Upper lobe of right lung (tissue), 1 donor: ENCODE data around the gene NKD1. TPM values are rescaled to one million over a fixed set of nuclear protein-coding genes. Genes with fewer than 3 reads are reported as not detected.
A peak's percentile ranks its signal among the peaks of the same experiment; 100 is the strongest.

Experiments used
- ATAC-seq: fragments of 200-7000 bp; cut with Tn5 transposase; one replicate; pipeline ENCODE4 v1.9.1; 2020; ENCODE audit warnings: mild to moderate bottlenecking, moderate library complexity
- DNase-seq: peaks from one replicate; pipeline ENCODE4 v3.0.0-alpha.2; 2020
- H3K27ac ChIP-seq: fragments of 200-600 bp; one replicate; pipeline ENCODE4 v1.8.0; 2022
- H3K27me3 ChIP-seq: fragments of 200-600 bp; one replicate; pipeline ENCODE4 v1.8.0; 2022; ENCODE audit warnings: mild to moderate bottlenecking
- H3K36me3 ChIP-seq: fragments of 200-600 bp; one replicate; pipeline ENCODE4 v1.8.0; 2022
- H3K4me1 ChIP-seq: fragments of 200-600 bp; one replicate; pipeline ENCODE4 v1.8.0; 2022
- H3K4me3 ChIP-seq: fragments of 200-600 bp; one replicate; pipeline ENCODE4 v1.8.0; 2022; ENCODE audit warnings: mild to moderate bottlenecking
- H3K9me3 ChIP-seq: fragments of 200-600 bp; one replicate; pipeline ENCODE4 v1.8.0; 2022
- intact Hi-C: fragments of 100-400 bp; cut with DNase I; formaldehyde crosslinking; loops from one replicate; pipeline ENCODE4 v1.11.0; 2022
- total RNA-seq: library from RNA; stranded (reverse); fragmentation: NEBNext Ultra II Directional; extraction: Animal tissue kit (Norgen Biotek cat#: 25700); gene quantifications from one replicate; pipeline ENCODE4 v1.2.1, GENCODE V29; 2021
- TF ChIP-seq, protein P1 (sequence below): fragments of 200-600 bp; IDR thresholded peaks from one replicate; pipeline ENCODE4 v1.8.0; 2022; ENCODE audit warnings: antibody characterized with exemption
- donor health status: DM: no; HTN: yes; CAD: no; lungs with severe emphysema.

NKD1 gene
- total RNA-seq, 1 donor from 2014 or later = 47.2 TPM

DNA sequence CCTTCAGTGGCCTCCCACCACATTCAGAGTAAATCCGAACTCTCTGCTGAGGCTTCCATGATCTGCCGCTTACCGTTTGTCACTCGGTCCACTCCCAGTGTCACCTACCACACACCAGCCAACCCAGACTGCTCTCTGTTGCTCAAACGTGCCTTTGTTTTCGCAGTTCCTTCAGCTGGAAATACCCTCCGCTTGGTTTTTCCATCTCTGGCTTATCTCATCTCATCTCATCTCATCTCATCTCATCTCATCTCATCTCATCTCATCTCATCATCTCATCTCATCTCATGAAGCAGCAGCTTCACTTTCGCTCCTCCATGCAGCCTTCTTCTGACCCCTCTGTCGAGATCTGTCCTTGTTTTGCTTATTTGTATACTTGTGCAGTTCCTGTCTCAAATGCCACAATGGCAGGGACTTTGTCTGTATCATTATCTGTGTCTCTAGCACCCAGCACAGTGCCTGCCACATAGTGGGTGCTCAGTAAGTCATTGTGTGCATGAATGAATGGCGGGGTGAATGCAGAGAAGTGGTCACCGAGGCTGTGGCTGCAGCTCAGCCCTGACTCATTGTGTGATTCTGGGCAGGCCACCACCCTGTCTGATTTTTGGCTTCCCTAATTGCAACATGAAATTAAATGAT, 136.7 kb downstream of the NKD1 start:
- Histone ChIP-seq H3K36me3 (no peaks in the 10 kb centered on the region), H3K9me3 (no peaks in the 10 kb centered on the region), H3K27me3 (no peaks in the 10 kb centered on the region), H3K4me3 (no peak overlapping the region), H3K4me1 (peaks cover 24% of the 10 kb centered on the region), H3K27ac (peak overlapping the region; percentile 42)
- intact Hi-C loops = no loop called here
- DNase-seq (no peak), ATAC-seq (peak; percentile 65)
- TF ChIP-seq, protein P1, sequence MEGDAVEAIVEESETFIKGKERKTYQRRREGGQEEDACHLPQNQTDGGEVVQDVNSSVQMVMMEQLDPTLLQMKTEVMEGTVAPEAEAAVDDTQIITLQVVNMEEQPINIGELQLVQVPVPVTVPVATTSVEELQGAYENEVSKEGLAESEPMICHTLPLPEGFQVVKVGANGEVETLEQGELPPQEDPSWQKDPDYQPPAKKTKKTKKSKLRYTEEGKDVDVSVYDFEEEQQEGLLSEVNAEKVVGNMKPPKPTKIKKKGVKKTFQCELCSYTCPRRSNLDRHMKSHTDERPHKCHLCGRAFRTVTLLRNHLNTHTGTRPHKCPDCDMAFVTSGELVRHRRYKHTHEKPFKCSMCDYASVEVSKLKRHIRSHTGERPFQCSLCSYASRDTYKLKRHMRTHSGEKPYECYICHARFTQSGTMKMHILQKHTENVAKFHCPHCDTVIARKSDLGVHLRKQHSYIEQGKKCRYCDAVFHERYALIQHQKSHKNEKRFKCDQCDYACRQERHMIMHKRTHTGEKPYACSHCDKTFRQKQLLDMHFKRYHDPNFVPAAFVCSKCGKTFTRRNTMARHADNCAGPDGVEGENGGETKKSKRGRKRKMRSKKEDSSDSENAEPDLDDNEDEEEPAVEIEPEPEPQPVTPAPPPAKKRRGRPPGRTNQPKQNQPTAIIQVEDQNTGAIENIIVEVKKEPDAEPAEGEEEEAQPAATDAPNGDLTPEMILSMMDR = no peak

DNA sequence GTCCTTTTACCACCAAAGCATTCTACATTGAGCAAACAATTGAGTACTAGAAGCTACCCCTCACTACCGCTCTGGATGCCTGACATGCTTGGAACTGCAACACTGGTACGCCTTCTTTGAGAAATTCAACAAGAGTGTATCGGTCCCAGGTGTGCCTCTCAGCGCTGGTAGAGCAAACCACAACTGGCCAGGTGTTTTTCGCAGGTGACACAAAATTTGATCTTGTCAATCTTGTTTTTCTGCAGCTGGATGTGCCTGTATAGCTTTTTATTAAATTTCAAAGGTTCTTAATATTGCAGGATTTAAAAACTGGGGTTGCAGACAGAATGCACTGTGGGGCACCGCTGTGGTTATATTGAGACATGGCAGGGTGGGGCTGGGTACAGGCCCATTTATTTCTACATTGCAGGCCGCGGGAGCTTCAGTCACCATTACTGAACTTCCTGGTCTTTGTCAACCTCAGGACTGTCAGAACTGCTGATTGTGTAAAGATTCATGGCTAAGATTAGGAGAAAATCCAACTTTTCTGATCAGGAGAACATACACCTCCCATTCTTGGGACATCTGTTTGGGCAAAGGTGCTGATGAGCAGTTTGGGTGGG, 137.4 kb downstream of the NKD1 start:
- intact Hi-C loops = no loop called here
- Histone ChIP-seq H3K9me3 (no peaks in the 10 kb centered on the region), H3K4me1 (peaks cover 24% of the 10 kb centered on the region), H3K27me3 (no peaks in the 10 kb centered on the region), H3K4me3 (no peak overlapping the region), H3K27ac (peak overlapping the region; percentile 26), H3K36me3 (no peaks in the 10 kb centered on the region)
- TF ChIP-seq, protein P1 = no peak
- DNase-seq = no peak
- ATAC-seq = peak; percentile 69

DNA sequence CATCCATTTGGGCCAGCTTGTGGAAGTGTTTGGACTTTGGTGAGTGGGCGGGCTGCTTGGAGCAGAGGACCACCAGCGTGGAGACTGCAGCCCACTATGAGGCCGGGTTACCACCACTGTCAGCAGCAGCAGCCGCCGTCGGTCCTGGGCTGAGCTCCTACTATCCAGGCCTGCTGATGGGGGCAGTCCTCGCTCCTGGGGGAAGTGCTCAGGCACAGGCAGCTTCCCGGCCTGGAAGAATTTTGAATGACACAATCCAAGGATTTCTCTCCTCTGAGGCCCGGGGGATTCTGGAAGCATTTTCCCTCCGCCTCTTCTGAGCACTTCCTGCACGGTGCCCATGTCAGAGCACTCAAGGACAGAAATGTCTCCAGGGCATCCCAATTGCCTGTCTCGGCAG, 139.9 kb downstream of the NKD1 start:
- H3K4me3 ChIP-seq = no peak overlapping the region
- no peak for DNase-seq
- H3K27ac ChIP-seq = no peak overlapping the region
- TF ChIP-seq, protein P1 = no peak
- no peak for ATAC-seq
- intact Hi-C loops = no loop called here
- no peaks in the 10 kb centered on the region for H3K9me3 ChIP-seq
- H3K27me3 ChIP-seq = no peaks in the 10 kb centered on the region
- H3K4me1 ChIP-seq = peaks cover 20% of the 10 kb centered on the region
- no peaks in the 10 kb centered on the region for H3K36me3 ChIP-seq

DNA sequence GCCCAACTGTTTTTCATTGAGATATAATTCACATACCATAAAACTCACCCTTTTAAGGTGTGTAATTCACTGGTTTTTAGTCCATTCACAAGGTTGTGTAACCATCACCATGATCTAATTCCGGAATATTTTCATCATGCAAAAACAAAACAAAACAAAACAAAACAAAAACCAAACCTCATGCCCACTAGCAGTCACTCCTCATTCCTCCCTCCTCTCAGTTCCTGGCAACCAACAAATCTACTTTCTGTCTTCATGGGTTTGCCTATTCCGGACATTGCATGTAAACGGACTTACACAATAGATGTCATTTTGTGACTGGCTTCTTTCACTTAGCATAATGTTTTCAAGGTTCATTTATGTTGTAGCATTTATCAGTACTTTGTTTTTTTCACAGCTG, 140.7 kb downstream of the NKD1 start:
- Histone ChIP-seq H3K9me3 (no peaks in the 10 kb centered on the region), H3K36me3 (no peaks in the 10 kb centered on the region), H3K4me1 (peaks cover 17% of the 10 kb centered on the region), H3K27me3 (no peaks in the 10 kb centered on the region), H3K4me3 (no peak overlapping the region), H3K27ac (no peak overlapping the region)
- TF ChIP-seq, protein P1 = no peak
- DNase-seq (no peak), ATAC-seq (no peak)
- intact Hi-C loops = no loop called here

DNA sequence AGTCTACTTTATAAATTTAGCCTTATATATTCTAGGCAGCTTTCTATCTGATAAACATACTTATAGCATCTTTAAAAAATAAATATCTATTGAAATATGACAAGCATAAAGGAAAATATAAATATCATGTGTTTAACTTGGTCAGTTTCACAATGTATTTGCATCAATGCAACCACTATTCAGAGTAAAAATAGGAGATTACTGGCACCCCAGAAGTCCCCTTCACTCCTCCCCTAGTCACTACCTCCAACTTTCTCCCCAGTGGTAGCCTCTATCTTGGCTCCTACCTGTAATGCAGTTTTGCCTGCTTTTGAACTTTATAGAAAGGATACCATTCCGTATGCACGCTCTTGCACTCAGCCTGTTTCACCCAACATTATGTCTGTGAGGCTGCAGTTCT, 142.0 kb downstream of the NKD1 start:
- H3K4me3 ChIP-seq = no peak overlapping the region
- H3K9me3 ChIP-seq = no peaks in the 10 kb centered on the region
- DNase-seq = no peak
- TF ChIP-seq, protein P1 = no peak
- peaks cover 14% of the 10 kb centered on the region for H3K4me1 ChIP-seq
- intact Hi-C loops = no loop called here
- ATAC-seq = no peak
- no peak overlapping the region for H3K27ac ChIP-seq
- H3K36me3 ChIP-seq = no peaks in the 10 kb centered on the region
- H3K27me3 ChIP-seq = no peaks in the 10 kb centered on the region

DNA sequence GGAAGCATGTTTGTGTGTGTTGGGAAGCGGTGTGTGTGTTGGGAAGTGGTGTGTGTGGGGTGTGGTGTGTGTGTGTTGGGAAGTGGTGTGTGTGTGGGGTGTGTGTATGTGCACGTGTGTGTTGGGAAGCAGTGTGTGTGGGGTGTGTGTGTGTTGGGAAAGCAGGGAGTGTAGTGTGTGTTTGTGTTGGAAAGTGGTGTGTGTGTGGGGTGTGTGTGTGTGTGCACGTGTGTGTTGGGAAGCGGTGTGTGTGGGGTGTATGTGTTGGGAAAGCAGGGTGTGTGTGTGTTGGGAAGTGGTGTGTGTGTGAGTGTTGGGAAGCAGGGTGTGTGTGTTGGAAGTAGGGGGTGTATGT, 144.4 kb downstream of the NKD1 start:
- H3K4me1 ChIP-seq = peaks cover 27% of the 10 kb centered on the region
- H3K27me3 ChIP-seq = no peaks in the 10 kb centered on the region
- DNase-seq (no peak), ATAC-seq (no peak)
- H3K4me3 ChIP-seq = no peak overlapping the region
- intact Hi-C loops = no loop called here
- no peak overlapping the region for H3K27ac ChIP-seq
- TF ChIP-seq, protein P1 = no peak
- no peaks in the 10 kb centered on the region for H3K9me3 ChIP-seq
- H3K36me3 ChIP-seq = no peaks in the 10 kb centered on the region
